Testis (tissue), 3 donors: ENCODE measurements around the gene ARMC3. TPM values are rescaled to one million over a fixed set of nuclear protein-coding genes. Genes with fewer than 3 reads are reported as not detected.

ENCODE experiments used
- DNase-seq: peaks from one replicate; pipeline ENCODE4 v3.0.0-alpha.2; 2019
- H3K27ac ChIP-seq, 2 donors: fragments of 200-600 bp; sonication (generic); one replicate each; pipeline ENCODE4 v1.5.1; 2019
- H3K27me3 ChIP-seq: fragments of 200-600 bp; sonication (generic); one replicate; pipeline ENCODE4 v1.5.1; 2019
- H3K36me3 ChIP-seq: fragments of 200-600 bp; sonication (generic); one replicate; pipeline ENCODE4 v1.5.1; 2017; ENCODE audit warnings: low read depth; ENCODE audit errors: missing control alignments
- H3K4me1 ChIP-seq: fragments of 200-600 bp; sonication (generic); one replicate; pipeline ENCODE4 v1.5.1; 2019
- H3K4me3 ChIP-seq, 2 donors: fragments of 200-600 bp; sonication (generic); one replicate each; pipeline ENCODE4 v1.5.1; 2017 to 2019
- H3K9me3 ChIP-seq: fragments of 200-600 bp; sonication (generic); one replicate; pipeline ENCODE4 v1.5.1; 2017
- CTCF ChIP-seq, 3 experiments: fragments of 450-650 bp in 2 of 3; fragments of 200-600 bp in 1 of 3; sonication (generic) in 1 of 3; IDR thresholded peaks; one replicate each; pipeline ENCODE4 v1.5.1; 2016 to 2019; ENCODE audit warnings: antibody characterized with exemption in 3 of 3, mild to moderate bottlenecking in 2 of 3, moderate library complexity in 1 of 3
- POLR2A ChIP-seq: fragments of 450-650 bp; IDR thresholded peaks from one replicate; pipeline ENCODE4 v1.6.1; 2017; ENCODE audit warnings: antibody characterized with exemption, mild to moderate bottlenecking, moderate library complexity
- WGBS, 2 donors: methylation state at CpG; one replicate each; pipeline ENCODE4 v1.1.5; 2018; 5-methylcytosine and 5-hydroxymethylcytosine counted together
- intact Hi-C: fragments of 100-400 bp; cut with DNase I; formaldehyde crosslinking; loops from one replicate; pipeline ENCODE4 v1.15.1; 2023; ENCODE audit warnings: low total_unique reads
- polyA plus RNA-seq: library from polyadenylated mRNA; stranded (reverse); fragments of 350-450 nt; fragmentation: Illumina TruSeq; extraction: RNeasy Lipid Tissue Mini Kit (QIAGEN cat#74804); gene quantifications from one replicate; pipeline ENCODE4 v1.2.3, GENCODE V29; 2014; ENCODE audit warnings: low read depth, low replicate concordance; ENCODE audit not compliant: insufficient read depth
- total RNA-seq, 2 donors: library from RNA; depleted of rRNA; stranded (reverse); fragments of >200 nt; gene quantifications; one replicate each; pipeline ENCODE4 v1.2.3, GENCODE V29; 2016

Gene ARMC3
- total and polyA plus RNA-seq, 3 donors from 2014 or later: 20.3 to 63.9 (median 39.2) TPM

- Histone ChIP-seq H3K27me3 (no peaks in the 10 kb centered on the region), H3K4me3 (no peak overlapping the region), H3K9me3 (no peaks in the 10 kb centered on the region), H3K36me3 (no peaks in the 10 kb centered on the region), H3K27ac (no peak overlapping the region), H3K4me1 (no peaks in the 10 kb centered on the region)
- WGBS, 2 donors: 79 to 80% methylated on average over 3 of the region's 3 CpGs
- DNase-seq: no peak
- TF ChIP-seq CTCF (IDR thresholded peaks at IDR 0.05) (no peak), POLR2A (no peak)
- intact Hi-C loops: no loop called here
Observed at GRCh38 chr10:22934726-22935125, 6.9 kb downstream of the ARMC3 start.

DNA sequence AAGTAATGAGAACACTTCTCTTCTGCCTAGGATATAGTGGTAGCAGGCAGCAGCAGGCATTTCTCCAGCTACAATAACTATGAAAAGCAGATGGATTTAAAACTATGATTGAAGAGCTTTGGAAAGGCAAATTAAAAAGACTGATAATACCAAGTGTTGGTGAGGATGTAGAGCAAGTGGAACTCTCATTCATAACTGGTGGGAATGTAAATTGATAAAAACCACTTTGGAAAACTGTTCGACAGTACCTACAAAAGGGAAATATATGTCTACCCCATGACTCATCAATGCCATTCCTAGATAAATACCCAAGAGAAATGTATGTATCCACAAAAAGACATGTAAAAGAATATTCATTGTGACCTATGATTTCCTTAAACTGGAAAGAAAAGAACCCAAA, 14.6 kb downstream of the ARMC3 start:
- TF ChIP-seq POLR2A (no peak), CTCF (IDR thresholded peaks at IDR 0.05) (no peak)
- 83 to 100% methylated on average over 1 of the region's 1 CpG for WGBS, 2 donors
- H3K27ac ChIP-seq: no peak overlapping the region
- no peak overlapping the region for H3K4me3 ChIP-seq
- no peaks in the 10 kb centered on the region for H3K27me3 ChIP-seq
- intact Hi-C loops: no loop called here
- no peaks in the 10 kb centered on the region for H3K4me1 ChIP-seq
- no peaks in the 10 kb centered on the region for H3K9me3 ChIP-seq
- no peak for DNase-seq
- no peaks in the 10 kb centered on the region for H3K36me3 ChIP-seq

- no peak for TF ChIP-seq CTCF (IDR thresholded peaks at IDR 0.05)
- no peak for TF ChIP-seq POLR2A
- Histone ChIP-seq H3K36me3 (no peaks in the 10 kb centered on the region), H3K27me3 (no peaks in the 10 kb centered on the region), H3K4me3 (no peak overlapping the region), H3K4me1 (no peaks in the 10 kb centered on the region), H3K9me3 (no peaks in the 10 kb centered on the region), H3K27ac (no peak overlapping the region)
- intact Hi-C loops: no loop called here
- no peak for DNase-seq
- WGBS, 2 donors: 93 to 97% methylated on average over 2 of the region's 2 CpGs
Observed at GRCh38 chr10:22945934-22946673, 18.3 kb downstream of the ARMC3 start.

GRCh38 chr10:22954970-22955369, 27.1 kb downstream of the ARMC3 start:
- TF ChIP-seq CTCF (IDR thresholded peaks at IDR 0.05) (no peak), POLR2A (no peak)
- intact Hi-C loops: no loop called here
- no peaks in the 10 kb centered on the region for H3K27me3 ChIP-seq
- H3K36me3 ChIP-seq: no peaks in the 10 kb centered on the region
- no peaks in the 10 kb centered on the region for H3K9me3 ChIP-seq
- H3K4me1 ChIP-seq: no peaks in the 10 kb centered on the region
- WGBS, 2 donors: 81 to 82% methylated on average over 3 of the region's 3 CpGs
- H3K27ac ChIP-seq: no peak overlapping the region
- H3K4me3 ChIP-seq: no peak overlapping the region
- DNase-seq: no peak

DNA sequence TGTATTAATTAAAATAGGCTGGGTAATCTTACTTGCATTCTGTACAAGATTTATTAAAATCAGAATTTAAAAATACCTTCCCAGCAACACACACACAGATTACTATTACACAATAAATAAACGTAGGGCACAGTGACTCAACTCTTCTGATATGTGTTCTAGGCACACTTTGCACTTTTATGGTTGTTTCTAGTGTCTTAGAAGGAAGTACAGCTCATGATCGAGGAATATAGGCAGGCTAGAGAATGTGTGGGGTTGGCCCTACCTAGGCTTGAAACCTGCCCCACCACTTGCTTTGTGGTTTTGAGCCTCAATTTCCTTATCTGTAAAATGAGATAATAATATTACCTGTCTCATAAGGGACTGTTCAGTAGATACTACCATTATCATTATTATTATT, 30.5 kb downstream of the ARMC3 start:
- H3K4me3 ChIP-seq: no peak overlapping the region
- no peaks in the 10 kb centered on the region for H3K4me1 ChIP-seq
- no peak for TF ChIP-seq POLR2A
- no peaks in the 10 kb centered on the region for H3K27me3 ChIP-seq
- H3K27ac ChIP-seq: no peak overlapping the region
- H3K36me3 ChIP-seq: no peaks in the 10 kb centered on the region
- no peaks in the 10 kb centered on the region for H3K9me3 ChIP-seq
- intact Hi-C loops: no loop called here
- WGBS, 2 donors: 79 to 84% methylated on average over 2 of the region's 2 CpGs
- DNase-seq: no peak
